Loucy (cell line): Measurements from ENCODE around the gene KIF18A.

Experiments used
- H2AFZ ChIP-seq: fragments of 200-600 bp; sonication (generic); 2 replicates; pipeline ENCODE4 v1.6.0; 2016; ENCODE audit warnings: antibody characterized with exemption, mild to moderate bottlenecking, low read length, moderate library complexity
- H3F3A ChIP-seq: fragments of 200-600 bp; 2 replicates; pipeline ENCODE4 v1.6.0; 2016; ENCODE audit warnings: antibody characterized with exemption, low read depth, mild to moderate bottlenecking
- H3K27me3 ChIP-seq: fragments of 200-600 bp; sonication (generic); 2 replicates; pipeline ENCODE4 v1.6.1; 2014; ENCODE audit warnings: low read length, mild to moderate bottlenecking; ENCODE audit not compliant: insufficient read depth, poor library complexity, severe bottlenecking
- H3K36me3 ChIP-seq: fragments of 200-600 bp; sonication (generic); 2 replicates; pipeline ENCODE4 v1.6.1; 2016; ENCODE audit warnings: low read length; ENCODE audit not compliant: insufficient read depth
- H3K4me1 ChIP-seq: fragments of 200-600 bp; sonication (generic); 2 replicates; pipeline ENCODE4 v1.5.1; 2014; ENCODE audit warnings: low read length, mild to moderate bottlenecking; ENCODE audit not compliant: insufficient read depth, poor library complexity, severe bottlenecking
- H3K4me2 ChIP-seq: fragments of 200-600 bp; sonication (generic); 2 replicates; pipeline ENCODE4 v1.6.0; 2014; ENCODE audit warnings: antibody characterized with exemption, low read length, low read depth, mild to moderate bottlenecking; ENCODE audit not compliant: poor library complexity, severe bottlenecking
- H3K4me3 ChIP-seq: fragments of 200-600 bp; sonication (generic); 2 replicates; pipeline ENCODE4 v1.5.1; 2014; ENCODE audit warnings: low read length, mild to moderate bottlenecking, mixed read lengths; ENCODE audit not compliant: poor library complexity, severe bottlenecking
- H3K79me2 ChIP-seq: fragments of 200-600 bp; sonication (generic); 2 replicates; pipeline ENCODE4 v1.6.1; 2014; ENCODE audit warnings: low read length; ENCODE audit not compliant: insufficient read depth
- H3K9ac ChIP-seq: fragments of 200-600 bp; sonication (generic); 2 replicates; pipeline ENCODE4 v1.6.0; 2014; ENCODE audit warnings: mild to moderate bottlenecking, low read depth, low read length, moderate library complexity; ENCODE audit not compliant: poor library complexity, severe bottlenecking
- H3K9me2 ChIP-seq: fragments of 200-600 bp; sonication (generic); replicated peaks from 2 replicates; pipeline ENCODE4 v1.6.1; 2016; ENCODE audit warnings: low read depth, low read length, mixed read lengths
- H3K9me3 ChIP-seq: fragments of 200-600 bp; sonication (generic); 2 replicates; pipeline ENCODE4 v1.6.1; 2014; ENCODE audit warnings: mild to moderate bottlenecking, antibody characterized with exemption, low read length, low read depth; ENCODE audit not compliant: insufficient read depth
- H4K20me1 ChIP-seq: fragments of 200-600 bp; sonication (generic); 2 replicates; pipeline ENCODE4 v1.6.0; 2014; ENCODE audit warnings: antibody characterized with exemption, low read length, mild to moderate bottlenecking; ENCODE audit not compliant: insufficient read depth, poor library complexity, severe bottlenecking
- EZH2phosphoT487 ChIP-seq: fragments of 200-600 bp; IDR thresholded peaks from 2 replicates; pipeline ENCODE4 v1.6.1; 2018; ENCODE audit warnings: antibody characterized with exemption, mild to moderate bottlenecking, moderate library complexity, borderline replicate concordance
- TF ChIP-seq, protein P1 (sequence below): fragments of 200-600 bp; sonication (generic); conservative IDR thresholded peaks from 2 replicates; pipeline ENCODE4 v1.5.1; 2014; ENCODE audit warnings: mild to moderate bottlenecking, antibody characterized with exemption, low read length

KIF18A gene

DNA sequence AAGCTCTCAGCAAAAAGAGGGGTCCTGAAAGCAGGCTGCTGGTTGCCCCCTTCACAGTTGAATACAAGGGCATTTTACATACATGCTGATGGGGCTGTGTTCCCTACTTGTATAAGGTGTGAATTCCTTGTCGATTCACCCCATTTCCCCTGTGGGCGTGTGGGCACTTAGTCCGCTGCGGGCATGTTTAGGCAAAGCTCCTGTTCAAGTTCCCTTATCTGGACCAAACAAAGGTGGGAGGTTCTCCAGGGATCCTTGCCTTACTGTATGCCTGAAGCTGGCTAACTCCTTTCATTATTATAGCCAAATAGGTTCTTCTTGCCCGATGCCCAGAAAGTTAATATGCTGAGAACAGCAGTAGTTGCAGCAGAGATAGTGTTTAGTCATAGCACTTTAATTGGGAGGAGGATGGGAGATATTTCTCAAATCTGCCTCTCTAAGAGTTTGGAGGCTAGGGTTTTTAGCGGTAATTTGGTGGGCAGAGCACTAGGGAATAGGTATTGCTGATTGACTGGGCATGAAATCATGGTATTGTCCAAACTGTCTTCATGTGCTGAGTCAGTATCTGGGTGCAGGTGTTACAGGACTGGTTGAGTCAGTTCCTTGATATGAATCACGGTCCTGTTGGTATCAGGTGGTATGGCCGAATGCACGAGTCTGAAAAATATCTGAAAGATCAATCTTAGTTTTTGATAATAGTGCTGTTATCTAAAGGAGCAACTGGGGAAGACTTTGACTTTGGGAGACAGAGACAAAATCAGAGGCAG is 32.9 kb upstream of the KIF18A start:
- Histone ChIP-seq H3K79me2 (no peaks in the 10 kb centered on the region), H4K20me1 (no peaks in the 10 kb centered on the region), H3K36me3 (no peaks in the 10 kb centered on the region), H3F3A (no peaks in the 10 kb centered on the region), H3K9ac (no peak overlapping the region), H3K9me3 (peaks cover 20% of the 10 kb centered on the region; the same call in 1 of the 2 replicates), H3K27me3 (no peaks in the 10 kb centered on the region), H3K4me3 (no peak overlapping the region), H3K4me2 (no peak overlapping the region), H3K9me2 (no peaks in the 10 kb centered on the region), H2AFZ (no peak overlapping the region), H3K4me1 (peaks cover 12% of the 10 kb centered on the region)
- TF ChIP-seq, protein P1, sequence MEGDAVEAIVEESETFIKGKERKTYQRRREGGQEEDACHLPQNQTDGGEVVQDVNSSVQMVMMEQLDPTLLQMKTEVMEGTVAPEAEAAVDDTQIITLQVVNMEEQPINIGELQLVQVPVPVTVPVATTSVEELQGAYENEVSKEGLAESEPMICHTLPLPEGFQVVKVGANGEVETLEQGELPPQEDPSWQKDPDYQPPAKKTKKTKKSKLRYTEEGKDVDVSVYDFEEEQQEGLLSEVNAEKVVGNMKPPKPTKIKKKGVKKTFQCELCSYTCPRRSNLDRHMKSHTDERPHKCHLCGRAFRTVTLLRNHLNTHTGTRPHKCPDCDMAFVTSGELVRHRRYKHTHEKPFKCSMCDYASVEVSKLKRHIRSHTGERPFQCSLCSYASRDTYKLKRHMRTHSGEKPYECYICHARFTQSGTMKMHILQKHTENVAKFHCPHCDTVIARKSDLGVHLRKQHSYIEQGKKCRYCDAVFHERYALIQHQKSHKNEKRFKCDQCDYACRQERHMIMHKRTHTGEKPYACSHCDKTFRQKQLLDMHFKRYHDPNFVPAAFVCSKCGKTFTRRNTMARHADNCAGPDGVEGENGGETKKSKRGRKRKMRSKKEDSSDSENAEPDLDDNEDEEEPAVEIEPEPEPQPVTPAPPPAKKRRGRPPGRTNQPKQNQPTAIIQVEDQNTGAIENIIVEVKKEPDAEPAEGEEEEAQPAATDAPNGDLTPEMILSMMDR, result no peak

DNA sequence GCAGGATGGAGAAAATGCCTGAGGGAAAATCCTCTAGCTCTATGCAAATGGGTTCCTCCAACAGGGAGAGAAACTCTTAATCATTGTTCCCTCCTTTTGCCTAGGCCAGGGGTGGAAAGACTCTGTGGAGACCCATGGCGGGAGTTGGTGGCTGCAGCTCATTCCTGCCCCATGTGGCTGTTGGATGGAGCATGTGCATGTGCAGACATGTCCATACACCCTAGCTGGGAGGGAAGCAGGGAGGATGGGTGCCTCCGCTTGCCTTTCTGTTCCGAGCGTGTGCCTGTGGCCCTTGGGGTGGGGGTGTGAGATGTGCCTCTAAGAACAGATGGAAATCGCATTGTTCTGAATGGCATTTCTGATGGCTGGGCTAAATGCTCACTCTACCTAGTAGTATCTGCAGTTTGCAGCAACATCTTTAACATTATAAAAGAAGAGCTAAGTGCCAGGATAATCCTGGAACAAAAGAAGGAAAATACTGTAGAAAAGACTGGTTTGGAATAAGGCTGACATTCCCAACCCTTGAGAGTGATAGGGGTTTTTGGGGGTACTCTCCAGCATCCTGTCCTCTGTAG is 32.0 kb upstream of the KIF18A start:
- H3K9me2 ChIP-seq, result no peaks in the 10 kb centered on the region
- H3K9me3 ChIP-seq, result peaks cover 21% of the 10 kb centered on the region; the same call in 1 of the 2 replicates
- H3K4me2 ChIP-seq, result no peak overlapping the region
- no peak overlapping the region for H3K9ac ChIP-seq
- H3K4me3 ChIP-seq, result no peak overlapping the region
- H2AFZ ChIP-seq, result no peak overlapping the region
- H3F3A ChIP-seq, result no peaks in the 10 kb centered on the region
- H3K4me1 ChIP-seq, result peaks cover 9% of the 10 kb centered on the region
- H3K36me3 ChIP-seq, result no peaks in the 10 kb centered on the region
- no peaks in the 10 kb centered on the region for H3K27me3 ChIP-seq
- no peaks in the 10 kb centered on the region for H4K20me1 ChIP-seq
- no peaks in the 10 kb centered on the region for H3K79me2 ChIP-seq
- TF ChIP-seq, protein P1, result no peak
- TF ChIP-seq EZH2phosphoT487, result no peak

DNA sequence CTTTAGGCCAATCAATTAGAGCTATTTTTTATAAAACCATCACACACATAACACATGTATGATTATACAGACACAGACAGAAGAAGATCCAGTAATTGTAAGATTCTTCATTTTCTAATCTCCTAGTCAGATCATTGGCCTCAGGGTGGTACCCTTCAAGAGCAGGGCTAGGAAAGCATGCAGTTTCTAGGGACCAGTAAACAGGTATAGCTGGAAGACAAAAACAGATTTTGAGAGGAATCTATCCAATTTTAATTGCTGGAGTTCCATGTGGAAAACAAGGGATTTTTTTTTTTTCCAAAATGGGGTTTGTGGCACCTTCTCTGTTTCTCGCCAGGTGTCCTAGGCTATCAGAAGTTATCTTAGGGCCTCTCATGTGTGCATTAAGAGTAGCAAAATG is 29.9 kb upstream of the KIF18A start:
- H2AFZ ChIP-seq, result no peak overlapping the region
- no peaks in the 10 kb centered on the region for H3K79me2 ChIP-seq
- H3K9me2 ChIP-seq, result no peaks in the 10 kb centered on the region
- H3K4me1 ChIP-seq, result no peaks in the 10 kb centered on the region
- no peak overlapping the region for H3K4me3 ChIP-seq
- peaks cover 5% of the 10 kb centered on the region; the same call in 1 of the 2 replicates for H3K36me3 ChIP-seq
- TF ChIP-seq, protein P1, result no peak
- no peak for TF ChIP-seq EZH2phosphoT487
- no peak overlapping the region for H3K4me2 ChIP-seq
- no peak overlapping the region for H3K9ac ChIP-seq
- no peaks in the 10 kb centered on the region for H4K20me1 ChIP-seq
- H3K27me3 ChIP-seq, result no peaks in the 10 kb centered on the region
- H3K9me3 ChIP-seq, result peaks cover 25% of the 10 kb centered on the region; the same call in 1 of the 2 replicates
- H3F3A ChIP-seq, result no peaks in the 10 kb centered on the region
